Tibial nerve (tissue), 4 donors: ENCODE data around the gene L1CAM. TPM values are rescaled to one million over a fixed set of nuclear protein-coding genes. Genes with fewer than 3 reads are reported as not detected.
A peak's percentile ranks its signal among the peaks of the same experiment; 100 is the strongest.

Experiments
- DNase-seq, 2 donors: peaks; one replicate each; pipeline ENCODE4 v3.0.0-alpha.2; 2019; ENCODE audit warnings: low spot score in 2 of 2
- H3K27ac ChIP-seq, 4 donors: fragments of 200-600 bp; sonication (generic) in 3 of 4; one replicate each; pipeline ENCODE4 v1.5.1; 2017 to 2019; ENCODE audit warnings: mild to moderate bottlenecking in 1 of 4
- H3K27me3 ChIP-seq, 2 donors: fragments of 200-600 bp; sonication (generic) in 1 of 2; one replicate each; pipeline versions ENCODE4 v1.5.1 to v1.6.0; 2017 to 2019
- H3K36me3 ChIP-seq, 3 donors: fragments of 200-600 bp; sonication (generic); one replicate each; pipeline ENCODE4 v1.5.1; 2018 to 2019
- H3K4me1 ChIP-seq, 4 donors: fragments of 200-600 bp; sonication (generic) in 3 of 4; one replicate each; pipeline ENCODE4 v1.5.1; 2017 to 2019
- H3K4me3 ChIP-seq, 4 donors: fragments of 200-600 bp; sonication (generic) in 3 of 4; one replicate each; pipeline ENCODE4 v1.5.1; 2017 to 2019; ENCODE audit warnings: mild to moderate bottlenecking in 1 of 4, moderate library complexity in 1 of 4
- H3K9me3 ChIP-seq, 4 donors: fragments of 200-600 bp; sonication (generic) in 3 of 4; one replicate each; pipeline ENCODE4 v1.5.1; 2017 to 2019
- CTCF ChIP-seq, 5 experiments: fragments of 200-600 bp in 3 of 5; fragments of 450-650 bp in 2 of 5; sonication (generic) in 3 of 5; IDR thresholded peaks; one replicate each; pipeline ENCODE4 v1.5.1; 2016 to 2019; ENCODE audit warnings: antibody characterized with exemption in 5 of 5, mild to moderate bottlenecking in 3 of 5, moderate library complexity in 2 of 5
- EP300 ChIP-seq, 2 donors: sonication (generic); formaldehyde crosslinking; IDR thresholded peaks; one replicate each; pipeline ENCODE4 v1.6.1; 2017; ENCODE audit warnings: antibody characterized with exemption in 2 of 2, mild to moderate bottlenecking in 1 of 2
- POLR2A ChIP-seq, 2 donors: fragments of 450-650 bp; IDR thresholded peaks; one replicate each; pipeline ENCODE4 v1.6.1; 2017; ENCODE audit warnings: antibody characterized with exemption in 2 of 2, mild to moderate bottlenecking in 2 of 2, moderate library complexity in 2 of 2
- WGBS, 2 donors: methylation state at CpG; one replicate each; pipeline ENCODE4 v1.1.5; 2018; 5-methylcytosine and 5-hydroxymethylcytosine counted together
- total RNA-seq, 4 donors: library from RNA; depleted of rRNA; stranded (reverse); fragments of >200 nt; gene quantifications; one replicate each; pipeline ENCODE4 v1.1.0, GENCODE V29; 2016

Gene L1CAM
- total RNA-seq, 4 donors from 2014 or later, result 23.7 to 53.7 (median 46.3) TPM

- no peak overlapping the region for H3K27ac ChIP-seq
- TF ChIP-seq EP300 (IDR thresholded peaks at IDR 0.05) (no peak), CTCF (IDR thresholded peaks at IDR 0.05) (no peak), POLR2A (IDR thresholded peaks at IDR 0.05) (no peak)
- H3K4me1 ChIP-seq, result peaks cover 0 to 12% (median 2%) of the 10 kb centered on the region in 4 donors
- H3K36me3 ChIP-seq, result no peaks in the 10 kb centered on the region
- WGBS, 2 donors, result 91 to 94% methylated on average over 13 to 23 of the region's 23 CpGs
- no peaks in the 10 kb centered on the region for H3K9me3 ChIP-seq
- no peak overlapping the region for H3K4me3 ChIP-seq
- DNase-seq, result no peak
- H3K27me3 ChIP-seq, result no peaks in the 10 kb centered on the region
Measured at GRCh38 chrX:153908219-153908860, 22.4 kb upstream of the L1CAM start.

GRCh38 chrX:153907456-153907855 lies 21.5 kb upstream of the L1CAM start:
- no peak for DNase-seq
- Histone ChIP-seq H3K4me1 (peaks cover 0 to 21% (median 2%) of the 10 kb centered on the region in 4 donors), H3K27ac (no peak overlapping the region), H3K4me3 (no peak overlapping the region), H3K36me3 (no peaks in the 10 kb centered on the region), H3K27me3 (no peaks in the 10 kb centered on the region), H3K9me3 (no peaks in the 10 kb centered on the region)
- WGBS, 2 donors, result 81% methylated on average over 10 of the region's 12 CpGs; no CpG with 5 or more reads in 1 of the 2 donors
- no peak for TF ChIP-seq EP300 (IDR thresholded peaks at IDR 0.05)
- no peak for TF ChIP-seq CTCF (IDR thresholded peaks at IDR 0.05)
- no peak for TF ChIP-seq POLR2A (IDR thresholded peaks at IDR 0.05)

- Histone ChIP-seq H3K9me3 (no peaks in the 10 kb centered on the region), H3K27me3 (no peaks in the 10 kb centered on the region), H3K4me1 (peaks cover 0 to 31% (median 2%) of the 10 kb centered on the region in 4 donors), H3K27ac (no peak overlapping the region), H3K36me3 (no peaks in the 10 kb centered on the region), H3K4me3 (no peak overlapping the region)
- 77 to 90% methylated on average over 2 to 17 of the region's 27 CpGs for WGBS, 2 donors
- no peak for TF ChIP-seq POLR2A (IDR thresholded peaks at IDR 0.05)
- no peak for TF ChIP-seq CTCF (IDR thresholded peaks at IDR 0.05)
- TF ChIP-seq EP300 (IDR thresholded peaks at IDR 0.05), result no peak
- DNase-seq, result no peak
Measured at GRCh38 chrX:153906126-153906917, 20.3 kb upstream of the L1CAM start.

GRCh38 chrX:153905481-153906095 lies 19.6 kb upstream of the L1CAM start:
- Histone ChIP-seq H3K27me3 (no peaks in the 10 kb centered on the region), H3K27ac (no peak overlapping the region), H3K9me3 (no peaks in the 10 kb centered on the region), H3K4me3 (peak overlapping the region in 1 of 4 donors; percentile 33), H3K4me1 (peaks cover 0 to 38% (median 5%) of the 10 kb centered on the region in 4 donors), H3K36me3 (no peaks in the 10 kb centered on the region)
- WGBS, 2 donors, result 83 to 90% methylated on average over 8 to 10 of the region's 32 CpGs
- no peak for DNase-seq
- TF ChIP-seq CTCF (IDR thresholded peaks at IDR 0.05) (no peak), EP300 (IDR thresholded peaks at IDR 0.05) (no peak), POLR2A (IDR thresholded peaks at IDR 0.05) (no peak)
